GM11168 (cell line): ENCODE measurements around the gene FOXO3.

Experiments
- in situ Hi-C: fragments of 300-500 bp; cut with MboI; formaldehyde crosslinking; loops from one replicate; pipeline ENCODE4 v1.12.0; 2022; ENCODE audit warnings: low sequenced_read_pairs; ENCODE audit not compliant: unreplicated experiment

Gene FOXO3

GRCh38 chr6:108568551-108569305 is 8.0 kb downstream of the FOXO3 start:
- in situ Hi-C loops: no loop called here

- in situ Hi-C loops: no loop called here
These were observed 9.8 kb downstream of the FOXO3 start for GRCh38 chr6:108570517-108570916.

GRCh38 chr6:108574457-108575141 is 13.9 kb downstream of the FOXO3 start:
- in situ Hi-C loops: no loop called here

GRCh38 chr6:108575905-108576494 is 15.3 kb downstream of the FOXO3 start:
- in situ Hi-C loops: no loop called here

GRCh38 chr6:108576709-108577108 is 16.0 kb downstream of the FOXO3 start:
- in situ Hi-C loops: no loop called here

GRCh38 chr6:108578166-108578565 is 17.4 kb downstream of the FOXO3 start:
- in situ Hi-C loops: no loop called here

GRCh38 chr6:108578595-108579327 is 18.0 kb downstream of the FOXO3 start:
- in situ Hi-C loops: no loop called here

GRCh38 chr6:108579328-108579721 is 18.6 kb downstream of the FOXO3 start:
- in situ Hi-C loops: no loop called here

- in situ Hi-C loops: no loop called here
These were observed 19.9 kb downstream of the FOXO3 start for GRCh38 chr6:108580646-108581045.

GRCh38 chr6:108581237-108581931 is 20.7 kb downstream of the FOXO3 start:
- in situ Hi-C loops: no loop called here

GRCh38 chr6:108581932-108582475 is 21.3 kb downstream of the FOXO3 start:
- in situ Hi-C loops: no loop called here

GRCh38 chr6:108582618-108583017 is 21.9 kb downstream of the FOXO3 start:
- in situ Hi-C loops: no loop called here

GRCh38 chr6:108584323-108584722 is 23.6 kb downstream of the FOXO3 start:
- in situ Hi-C loops: no loop called here

- in situ Hi-C loops: no loop called here
These were observed 24.6 kb downstream of the FOXO3 start for GRCh38 chr6:108585359-108585758.

GRCh38 chr6:108585921-108586536 is 25.3 kb downstream of the FOXO3 start:
- in situ Hi-C loops: no loop called here

GRCh38 chr6:108587258-108588059 is 26.7 kb downstream of the FOXO3 start:
- in situ Hi-C loops: no loop called here

GRCh38 chr6:108588586-108588985 is 27.9 kb downstream of the FOXO3 start:
- in situ Hi-C loops: no loop called here

GRCh38 chr6:108589244-108589791 is 28.6 kb downstream of the FOXO3 start:
- in situ Hi-C loops: no loop called here
